Hindlimb muscle (tissue), 1 donor: Measurements from ENCODE around the gene GRK6. TPM values are rescaled to one million over a fixed set of nuclear protein-coding genes. Genes with fewer than 3 reads are reported as not detected.

Source experiments
- DNase-seq: peaks from one replicate; pipeline ENCODE4 v3.0.0-alpha.2; 2013
- polyA plus RNA-seq: library from polyadenylated mRNA; unstranded; fragments of 120-200 nt; gene quantifications from one replicate; pipeline ENCODE4 v1.2.1, GENCODE V29; 2013; ENCODE audit not compliant: insufficient read length

The GRK6 gene
- polyA plus RNA-seq, 1 donor, result 17.7 TPM

DNA sequence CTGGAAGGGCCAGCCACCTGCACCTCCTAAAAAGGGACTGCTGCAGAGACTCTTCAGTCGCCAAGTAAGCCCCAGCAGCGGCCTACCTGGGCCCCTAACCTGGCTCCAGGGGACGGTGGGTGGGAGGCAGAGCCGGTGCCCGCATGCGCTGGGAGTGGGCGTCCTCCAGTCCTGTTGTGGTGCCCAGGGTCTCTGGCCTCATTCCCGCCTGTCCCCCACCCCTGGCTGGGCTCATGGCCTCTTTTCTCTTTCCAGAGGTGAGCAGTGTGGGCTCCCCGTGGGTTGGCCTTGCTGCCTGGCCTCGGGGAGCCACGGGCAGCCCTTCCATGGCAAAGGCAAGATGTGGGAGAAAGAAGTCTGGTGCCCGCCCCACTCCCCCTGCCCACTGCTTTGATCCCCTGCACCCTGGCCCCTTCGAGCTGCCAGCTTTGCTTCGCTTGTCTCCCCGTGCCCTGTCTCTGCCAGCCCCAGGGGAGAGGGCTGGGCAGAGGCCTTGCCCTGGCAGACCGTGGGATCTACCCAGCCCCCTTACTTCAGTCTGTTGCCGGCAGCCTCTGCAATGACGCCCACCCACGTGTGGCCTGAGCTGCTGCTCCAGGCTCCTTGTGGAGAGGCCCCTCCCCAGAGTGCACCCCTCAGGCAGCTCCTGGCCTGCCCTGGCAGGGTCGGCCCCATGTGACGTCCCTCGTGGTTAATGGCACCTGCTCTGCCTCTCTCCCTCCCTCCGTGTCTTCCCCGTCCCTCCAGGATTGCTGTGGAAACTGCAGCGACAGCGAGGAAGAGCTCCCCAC is 14.7 kb downstream of the GRK6 start:
- no peak for DNase-seq

DNA sequence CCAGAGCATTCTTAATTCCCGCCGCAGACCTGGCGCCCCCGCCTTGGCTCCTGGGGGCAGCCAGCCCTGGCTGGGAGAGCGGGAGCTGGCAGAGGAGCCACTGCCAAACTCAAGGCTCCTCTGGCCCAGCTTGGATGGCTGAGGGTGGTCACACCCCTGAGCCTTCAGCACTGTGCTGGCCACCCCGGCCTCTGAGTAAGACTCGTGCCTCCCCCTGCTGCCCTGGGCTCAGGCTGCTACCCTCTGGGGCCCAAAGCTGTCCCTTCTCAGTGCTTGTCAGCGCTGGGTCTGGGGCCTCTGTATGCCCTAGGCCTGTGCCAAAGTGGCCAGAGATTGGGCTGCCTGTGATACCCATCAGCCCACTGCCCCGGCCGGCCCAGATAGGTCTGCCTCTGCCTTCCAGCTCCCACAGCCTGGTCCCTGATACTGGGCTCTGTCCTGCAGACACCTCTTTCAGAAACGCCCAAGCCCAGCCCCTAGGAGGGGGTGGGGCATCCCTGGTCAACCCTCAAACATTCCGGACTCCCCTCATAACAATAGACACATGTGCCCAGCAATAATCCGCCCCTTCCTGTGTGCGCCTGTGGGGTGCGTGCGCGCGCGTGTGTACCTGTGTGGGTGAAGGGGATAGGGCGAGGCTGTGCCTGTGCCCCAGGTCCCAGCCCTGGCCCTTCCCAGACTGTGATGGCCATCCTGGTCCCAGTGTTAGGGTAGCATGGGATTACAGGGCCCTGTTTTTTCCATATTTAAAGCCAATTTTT is 15.8 kb downstream of the GRK6 start:
- no peak for DNase-seq

DNA sequence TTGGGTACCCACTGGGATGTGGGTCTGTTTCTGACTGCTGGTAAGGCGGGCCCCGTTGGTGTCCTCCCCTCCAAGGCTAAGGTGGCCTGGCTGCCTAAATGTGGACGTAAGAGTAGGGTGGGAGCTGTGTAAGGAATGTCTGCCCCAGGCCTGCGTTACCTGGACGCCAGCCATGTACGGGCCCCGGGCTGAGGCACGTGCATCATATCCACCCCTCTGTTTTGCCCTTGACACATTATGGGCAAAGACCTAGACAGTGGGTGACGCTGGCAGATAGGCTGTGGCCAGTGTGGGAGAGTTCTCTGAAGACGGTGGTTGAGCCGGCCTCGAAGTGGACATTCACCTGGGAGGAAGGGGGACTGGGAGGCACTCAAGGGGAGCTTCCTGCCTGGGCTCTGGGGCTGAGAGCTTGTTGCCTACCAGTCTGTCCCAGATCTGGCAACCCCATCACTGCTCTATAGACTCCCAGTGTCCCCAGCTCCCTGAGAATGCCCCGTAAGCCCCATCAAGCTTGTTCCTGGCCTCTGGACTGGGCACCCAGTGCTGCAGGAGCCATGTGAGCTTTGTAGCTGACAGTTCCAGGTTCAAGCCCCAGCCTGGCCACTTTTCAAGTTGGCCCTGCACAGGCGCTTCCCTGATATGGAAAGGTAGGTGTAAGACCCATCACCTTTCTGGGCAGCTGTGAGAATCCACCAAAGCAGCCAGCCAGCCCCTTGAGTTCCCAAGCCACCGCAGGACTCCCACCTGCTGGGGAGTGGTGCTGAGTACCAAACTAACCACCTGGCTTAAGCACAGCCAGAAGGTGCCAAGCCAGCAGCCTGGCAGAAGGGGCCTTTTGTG is 16.9 kb downstream of the GRK6 start:
- no peak for DNase-seq

DNA sequence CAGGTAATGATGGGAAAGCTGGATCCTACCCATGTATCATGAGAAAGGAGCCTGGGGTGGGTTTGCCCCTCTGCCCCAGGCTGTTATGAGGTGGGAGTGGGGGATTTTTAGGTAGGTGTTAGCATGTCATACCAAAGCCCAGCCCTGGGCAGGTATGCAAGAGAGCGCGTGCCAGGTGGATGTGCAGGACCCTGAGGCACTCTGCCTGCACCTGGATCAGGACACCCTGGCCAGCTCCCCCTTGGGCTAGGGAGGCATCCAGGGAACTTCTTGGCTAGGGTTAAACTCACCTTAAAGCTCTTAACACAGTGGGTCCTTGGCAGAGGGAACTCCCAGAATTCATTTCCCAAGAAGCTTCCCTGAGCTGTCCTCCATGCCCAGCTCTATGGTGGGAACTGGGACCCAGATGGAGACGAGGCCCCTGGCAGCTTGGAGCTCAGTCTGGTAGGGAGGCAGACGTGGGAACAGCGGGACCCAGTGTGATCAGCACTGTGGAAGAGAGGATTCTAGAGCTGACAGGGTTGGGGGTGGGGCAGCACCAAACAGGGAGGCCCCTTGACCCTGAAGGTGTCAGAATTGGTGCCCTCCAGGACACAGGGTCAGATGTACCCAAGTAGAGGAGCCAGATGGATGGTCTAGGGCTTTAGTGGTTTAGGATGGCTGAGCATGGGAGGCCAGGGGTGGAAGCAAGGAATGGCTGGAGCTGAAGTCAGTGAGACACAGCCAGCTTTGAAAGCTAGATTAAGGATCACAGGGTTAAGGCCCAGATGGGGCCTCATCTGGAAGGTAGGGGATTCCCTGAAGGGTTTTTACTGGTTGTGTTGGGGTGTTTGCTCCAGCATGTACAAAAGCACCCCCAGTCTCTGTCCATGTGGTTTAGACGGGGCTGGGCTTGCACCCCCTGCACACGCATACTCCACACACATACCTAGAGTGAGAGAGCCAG is 17.9 kb downstream of the GRK6 start:
- DNase-seq, result no peak

DNA sequence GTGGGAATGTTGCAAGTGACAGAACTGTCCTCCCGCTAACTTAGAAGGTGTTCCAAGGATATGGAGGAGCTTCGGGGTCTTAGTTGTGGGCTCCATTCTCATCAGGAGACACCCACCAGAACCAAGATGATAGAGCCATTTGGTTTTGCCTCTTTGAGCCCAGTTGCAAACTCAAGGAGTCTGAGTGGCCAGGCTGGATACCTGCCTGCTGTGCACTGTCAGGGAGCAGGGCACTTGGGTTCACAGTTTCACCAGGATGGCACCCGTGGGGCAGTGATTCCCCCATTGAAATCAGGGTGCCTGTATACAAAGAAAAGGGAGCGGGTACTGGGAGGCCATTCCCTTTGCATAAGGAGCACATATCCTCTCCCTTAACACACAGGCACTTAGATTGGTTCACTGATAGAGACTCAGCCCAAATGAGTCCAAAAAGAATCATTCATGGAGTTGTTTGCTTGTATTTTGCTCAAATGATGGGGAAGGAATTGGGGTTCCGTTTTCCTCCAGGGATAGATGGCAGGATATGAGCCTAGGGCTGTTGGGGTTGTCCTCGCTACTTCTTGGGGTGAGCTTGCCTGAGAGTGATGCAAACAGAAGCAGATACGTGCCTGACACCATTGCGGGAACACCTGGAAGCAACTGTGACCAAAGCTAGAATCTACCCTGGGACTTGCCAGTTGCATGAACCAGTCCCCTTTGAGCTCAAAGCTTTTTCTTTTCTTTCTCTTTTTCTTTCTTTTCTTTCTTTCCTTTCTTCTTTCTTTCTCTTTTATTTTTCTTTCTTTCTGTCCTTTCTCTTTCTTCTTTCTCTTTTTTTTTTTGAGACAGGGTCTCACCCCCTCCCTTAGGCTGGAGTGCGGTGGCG is 18.8 kb downstream of the GRK6 start:
- DNase-seq, result no peak

DNA sequence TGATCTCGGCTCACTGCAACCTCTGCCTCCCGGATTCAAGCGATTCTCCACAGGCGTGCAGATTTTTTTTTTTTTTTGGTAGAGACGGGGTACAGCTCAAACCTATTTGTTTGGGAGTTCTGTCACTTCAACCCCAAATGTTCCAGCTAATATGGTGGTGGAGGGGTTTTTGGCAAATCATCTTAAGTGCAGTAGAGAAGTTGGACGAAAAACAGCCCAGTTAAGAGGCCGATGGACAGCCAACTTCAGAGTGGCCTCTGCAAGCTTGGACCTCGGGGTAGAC is 19.4 kb downstream of the GRK6 start:
- DNase-seq, result no peak

DNA sequence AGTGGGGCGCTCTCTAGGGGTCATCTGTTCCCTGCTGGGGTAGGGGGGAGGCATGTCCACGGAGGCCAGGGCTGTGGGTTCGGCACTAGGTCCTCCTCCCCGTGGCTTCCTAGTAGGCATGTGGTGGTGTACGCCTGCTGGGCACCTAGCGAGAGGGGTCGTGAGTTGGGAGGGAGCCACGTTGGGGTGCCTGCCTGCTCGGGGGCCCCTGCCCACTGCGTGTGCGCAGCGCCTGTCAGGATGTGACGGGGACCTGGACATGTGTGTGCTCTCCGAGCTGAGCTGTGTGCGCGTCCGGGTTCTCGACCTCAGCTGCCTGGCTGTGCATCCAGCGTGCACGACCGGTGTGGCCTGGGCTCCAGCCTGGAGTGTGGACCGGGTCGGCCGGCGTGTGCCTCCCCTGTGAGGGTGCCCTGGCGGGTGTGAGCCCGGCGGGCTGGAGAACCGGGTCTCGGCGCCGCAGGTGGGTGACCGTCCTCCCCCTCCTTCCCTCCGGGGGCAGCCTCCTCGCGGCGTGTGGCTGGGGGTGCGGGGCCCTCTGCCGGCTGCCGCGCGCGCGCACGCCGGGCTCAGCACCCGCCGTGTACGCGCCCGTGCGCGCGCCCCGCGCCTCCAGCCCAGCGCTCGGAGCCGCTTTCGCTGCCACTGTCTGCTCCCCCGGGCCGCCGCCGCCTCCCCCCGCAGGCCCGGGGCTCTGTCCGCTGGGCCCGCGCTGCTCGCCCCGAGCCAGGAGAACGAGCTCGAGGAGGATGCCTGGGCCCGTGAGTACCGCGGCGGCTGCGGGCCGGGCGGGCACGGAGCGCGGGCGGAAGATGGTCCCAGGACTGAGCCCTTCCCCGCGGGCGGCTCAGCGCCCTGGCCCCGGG is 20.0 kb downstream of the GRK6 start, which contains the start of gene PRR7:
TSS of gene PRR7 (plus strand) at position 615 of the 866 bp plus-strand sequence. CDS start 8,254 bp downstream, outside the sequence.
- peak; percentile 82 for DNase-seq

DNA sequence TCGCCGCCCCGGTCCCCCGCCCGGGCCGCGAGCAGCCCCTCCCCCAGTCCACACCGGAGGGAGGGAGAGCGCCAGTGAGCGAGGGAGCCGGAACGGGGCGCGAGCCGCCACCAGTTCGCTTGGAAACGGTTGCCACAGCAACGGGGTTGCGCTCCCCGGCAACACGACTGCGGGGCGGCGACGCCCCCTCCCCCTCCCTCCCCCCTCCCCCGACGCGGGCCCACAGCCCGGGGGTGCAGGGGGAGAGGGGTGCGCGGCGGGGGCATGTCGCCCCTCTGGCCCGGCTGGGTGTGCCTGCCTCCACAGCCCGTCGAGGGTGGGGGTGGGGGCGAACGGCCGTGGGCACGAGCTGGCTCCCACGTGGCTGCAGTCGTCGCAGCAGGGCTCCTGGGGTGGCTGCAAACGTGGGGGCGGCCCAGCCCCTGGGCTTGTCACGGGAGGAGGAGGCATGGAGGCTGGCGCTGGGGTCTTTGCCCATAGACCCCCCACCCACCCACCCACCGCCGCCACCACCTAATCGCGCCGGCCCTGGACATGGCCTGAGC is 20.7 kb downstream of the GRK6 start:
- no peak for DNase-seq

DNA sequence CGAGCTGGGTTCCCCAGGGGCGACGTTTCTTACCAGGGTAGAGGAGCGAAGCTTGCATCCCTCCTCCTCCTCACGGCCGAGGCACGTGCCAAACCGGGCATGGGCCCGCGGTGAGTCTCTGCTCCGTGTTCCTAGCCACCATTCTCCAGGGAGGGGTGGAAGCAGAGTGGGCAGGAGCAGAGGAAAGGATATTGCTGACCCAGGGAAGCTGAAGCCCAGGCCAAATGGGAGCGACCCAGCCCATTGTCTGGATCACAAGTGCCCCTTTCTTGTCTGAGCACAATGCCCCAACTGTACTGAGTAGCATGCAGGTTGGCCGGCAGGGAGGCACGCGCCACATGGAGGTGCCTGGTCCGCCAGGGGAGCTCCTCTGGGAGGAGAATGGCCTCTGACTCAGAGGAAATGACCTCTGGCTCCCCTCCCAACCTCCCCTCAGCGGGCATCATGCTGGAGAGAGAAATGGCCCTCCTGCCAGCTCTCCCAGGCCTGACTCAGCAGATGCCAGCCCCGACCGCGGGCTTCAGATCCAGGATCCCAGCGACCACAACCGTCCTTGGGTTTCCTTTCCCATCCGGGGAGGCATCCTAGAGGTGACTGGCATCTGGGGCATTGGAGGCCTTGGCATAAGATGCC is 21.3 kb downstream of the GRK6 start:
- no peak for DNase-seq

DNA sequence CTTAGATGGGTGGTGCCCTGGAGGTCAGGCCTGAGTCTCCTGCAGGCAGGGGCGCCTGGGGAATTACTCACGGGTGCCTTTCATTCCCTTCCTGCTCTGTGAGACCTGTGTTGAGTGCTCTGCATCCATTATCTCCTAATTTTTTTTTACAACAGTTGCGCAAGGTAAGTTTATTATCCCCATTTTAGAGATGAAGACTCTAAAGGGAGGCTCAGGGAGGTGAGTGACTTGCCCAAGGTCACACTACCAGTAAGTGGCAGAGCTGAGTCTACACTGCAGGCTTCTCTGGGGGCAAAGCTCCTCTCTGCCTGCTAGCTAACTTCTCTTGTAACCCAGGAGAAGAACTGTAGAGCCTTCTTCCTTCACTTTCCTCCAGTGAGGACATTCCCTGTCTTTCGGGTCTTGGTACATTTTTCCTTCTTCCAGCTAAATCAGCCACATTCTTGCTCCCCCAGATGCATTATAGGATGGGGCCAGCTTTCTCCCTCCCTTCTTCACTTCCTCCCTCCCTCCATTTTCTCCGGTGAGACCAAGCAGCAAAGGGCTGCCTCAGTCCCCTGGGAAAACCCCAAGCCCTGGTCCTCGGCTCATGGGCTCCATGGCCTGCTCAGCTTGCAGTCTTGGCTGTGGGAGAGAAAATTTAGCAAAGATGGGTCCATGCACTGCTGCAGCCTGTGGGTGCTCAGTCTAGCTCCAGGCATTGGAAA is 21.9 kb downstream of the GRK6 start:
- DNase-seq, result no peak

DNA sequence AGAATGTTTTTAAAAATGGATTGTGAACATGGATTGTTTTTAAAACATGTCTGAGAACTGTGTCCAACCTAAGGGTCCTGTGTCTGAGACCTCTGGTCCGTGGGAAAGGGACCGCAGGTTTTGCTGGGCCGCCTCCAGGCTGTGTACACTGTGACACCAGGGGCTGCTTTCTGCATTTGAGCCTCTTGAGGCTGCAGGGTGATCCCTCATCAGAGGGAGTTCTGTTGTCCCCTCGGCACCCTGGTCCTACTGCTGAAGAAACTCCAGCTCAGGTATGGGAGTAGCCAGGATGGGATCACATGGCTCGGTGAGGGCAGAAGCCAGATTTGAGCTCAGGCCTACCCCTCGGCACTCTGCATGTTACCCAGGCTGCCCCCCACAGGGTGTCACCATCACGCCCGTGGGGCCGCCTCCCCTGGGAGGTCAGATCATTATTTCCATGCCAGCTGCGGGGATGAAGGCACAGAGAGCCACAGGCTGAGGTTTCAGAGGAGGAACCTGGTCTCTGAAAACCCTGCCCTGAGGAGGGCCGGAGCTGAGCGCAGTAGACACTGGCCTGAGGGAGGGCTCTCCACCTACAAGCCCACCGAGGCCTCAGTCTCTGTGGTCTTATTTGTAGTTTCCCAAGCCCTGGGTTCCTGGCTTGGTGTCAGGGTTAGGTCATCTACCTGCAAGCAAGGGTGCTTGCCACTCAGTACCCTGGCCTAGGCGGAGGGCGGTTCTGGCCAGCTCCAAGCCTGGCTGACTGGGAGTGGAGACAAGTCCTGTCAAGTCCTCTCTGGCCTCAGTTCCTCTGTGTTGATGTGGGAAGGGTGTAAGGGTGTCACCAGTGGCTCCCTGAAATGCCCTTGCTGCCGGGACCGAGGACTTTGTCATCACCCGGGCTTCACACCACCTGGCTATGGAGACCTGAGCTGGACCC is 22.9 kb downstream of the GRK6 start:
- no peak for DNase-seq

DNA sequence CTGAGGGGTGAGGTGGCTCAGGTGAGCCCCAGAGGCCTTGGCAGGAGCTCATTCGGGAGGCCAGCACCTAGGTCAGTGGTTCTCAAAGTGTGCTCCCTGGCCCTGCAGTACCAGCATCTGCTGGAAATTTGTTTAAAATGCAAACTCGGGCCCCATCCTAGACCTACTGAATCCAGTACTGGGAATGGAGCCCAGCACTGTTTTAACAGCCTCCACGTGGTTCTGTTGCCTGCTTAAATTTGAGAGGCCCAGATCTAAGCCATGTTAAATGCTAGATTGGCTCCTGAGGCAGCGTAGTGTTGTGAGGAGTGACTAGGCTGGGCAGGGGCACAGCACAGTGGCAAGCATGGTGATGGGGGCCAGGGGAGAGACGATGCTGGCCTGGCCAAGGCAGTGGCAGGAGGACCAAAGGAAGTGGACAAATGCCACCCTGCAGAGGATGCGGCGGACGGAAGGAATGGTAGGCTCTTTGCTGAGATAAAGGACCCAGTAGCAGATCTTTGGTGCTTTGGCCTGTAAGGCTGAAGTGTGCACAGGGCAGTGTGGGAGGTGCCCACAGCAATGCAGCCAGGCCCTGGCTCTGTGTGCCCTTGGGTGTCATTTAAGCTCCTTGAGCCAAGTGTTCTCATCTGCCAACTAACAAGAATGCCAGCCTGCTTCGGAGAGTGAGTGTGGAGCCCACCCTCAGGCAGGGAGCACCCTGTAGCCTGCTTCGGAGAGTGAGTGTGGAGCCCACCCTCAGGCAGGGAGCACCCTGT is 24.4 kb downstream of the GRK6 start:
- no peak for DNase-seq

DNA sequence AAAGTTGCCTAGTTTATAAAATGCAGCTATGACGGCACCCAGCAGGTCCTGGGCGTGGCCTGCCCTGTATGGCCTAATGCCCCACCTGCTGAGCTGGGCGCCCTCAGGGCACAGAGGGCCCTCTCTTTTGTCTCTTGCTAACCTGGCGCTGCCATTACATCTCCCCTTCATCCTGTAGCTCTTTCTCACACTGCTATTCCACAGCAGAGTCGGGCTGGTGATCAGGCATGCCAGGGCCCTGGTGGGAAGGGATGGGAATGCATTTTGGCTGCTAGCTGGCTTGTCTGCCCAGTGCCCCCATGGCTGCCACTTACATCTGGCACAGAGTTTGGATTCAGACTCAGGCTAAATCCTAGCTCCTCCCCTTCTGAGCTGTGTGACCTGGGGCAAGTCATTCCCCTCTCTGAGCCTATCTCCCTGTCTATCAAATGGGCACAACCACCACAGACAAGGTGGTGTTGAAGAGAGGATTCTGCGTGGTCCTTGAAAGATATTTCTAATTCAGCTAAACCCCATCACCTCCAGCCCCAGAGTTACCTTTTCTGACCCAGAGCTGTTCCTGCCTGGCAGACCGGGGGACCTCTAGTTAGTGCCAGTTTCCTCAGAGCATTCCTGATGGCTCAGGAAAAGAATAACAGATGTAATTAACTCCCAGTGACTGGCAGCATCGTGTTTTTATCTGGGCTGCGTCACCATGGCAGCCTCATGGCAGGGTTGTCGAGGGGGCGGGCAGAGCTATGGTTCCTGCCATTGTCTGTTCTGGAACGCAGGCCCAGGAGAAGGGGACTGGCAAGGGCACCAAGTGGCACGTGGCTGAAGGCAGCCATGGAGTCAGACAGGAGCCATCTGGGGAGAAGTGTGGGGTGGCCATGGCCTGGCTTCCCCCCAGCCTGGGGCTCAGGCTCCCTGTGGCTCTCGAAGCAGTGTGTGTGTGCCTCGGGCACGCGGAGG is 26.5 kb downstream of the GRK6 start:
- DNase-seq, result no peak

DNA sequence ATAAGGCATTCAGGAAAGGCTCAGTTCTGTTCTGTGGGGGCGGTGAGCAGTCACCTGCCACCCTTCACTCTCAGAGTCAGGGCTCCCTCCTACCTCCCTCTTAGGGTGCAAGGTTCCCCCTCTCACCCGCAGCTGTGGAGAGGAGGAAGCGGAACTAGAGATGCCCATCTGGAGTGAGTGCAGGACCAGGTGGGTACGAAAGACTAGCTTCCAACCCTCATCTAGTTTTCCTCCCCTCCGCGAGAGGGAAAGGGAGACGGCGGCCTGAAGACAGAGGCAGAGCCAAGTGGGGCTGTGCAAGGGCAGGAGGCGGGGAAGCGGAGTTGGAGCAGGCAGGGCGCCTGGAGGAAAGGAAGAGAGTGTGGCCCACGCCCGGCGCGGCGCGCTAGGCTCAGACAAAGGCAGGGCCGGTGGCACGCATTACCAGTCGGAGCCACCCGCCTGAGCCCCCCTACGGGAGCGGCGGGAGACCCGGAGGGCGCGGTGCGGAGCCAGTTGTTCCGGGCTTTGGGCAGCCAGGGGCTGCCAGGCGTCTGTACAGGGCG is 27.4 kb downstream of the GRK6 start:
- DNase-seq, result no peak

DNA sequence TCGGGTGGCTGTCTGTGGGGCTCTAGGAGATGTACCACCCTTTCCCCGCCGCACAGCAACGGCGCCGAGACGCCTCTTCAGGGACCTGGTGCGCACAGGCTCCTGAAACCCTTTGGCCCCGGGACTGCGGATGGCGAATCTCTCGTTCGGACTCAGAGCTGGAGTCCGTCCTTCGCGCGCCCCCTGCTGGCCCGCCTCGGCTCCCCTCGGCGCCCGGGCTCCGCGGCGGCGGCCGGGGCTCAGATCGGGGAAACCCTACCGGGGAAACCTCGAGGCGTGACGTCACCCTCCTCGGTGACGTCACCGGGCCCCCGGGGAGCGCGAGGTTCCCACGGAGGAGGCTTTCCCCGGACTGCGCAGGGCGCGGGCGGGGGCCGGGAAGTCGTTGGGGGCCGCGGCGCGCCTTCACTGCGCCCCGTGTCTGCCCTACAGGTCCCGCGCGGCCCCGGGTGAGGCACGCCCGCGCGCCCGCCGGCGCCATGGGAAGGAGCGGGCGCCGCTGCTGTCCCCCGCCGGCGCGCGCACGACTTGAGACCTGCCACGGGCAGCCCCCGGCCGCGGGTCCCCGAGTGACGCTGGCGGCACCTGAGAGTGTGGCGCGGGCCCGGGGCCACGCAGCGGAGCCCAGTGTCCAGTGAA is 28.0 kb downstream of the GRK6 start:
- DNase-seq, result peak; percentile 93
